Neuron (in vitro differentiated cells): ENCODE results near the gene TCF12.

Experiments
- H2AFZ ChIP-seq: one replicate; pipeline ENCODE4 v1.6.1; 2013; ENCODE audit warnings: low read depth, mild to moderate bottlenecking, inconsistent platforms, low read length, moderate library complexity
- H3K27me3 ChIP-seq: one replicate; pipeline ENCODE4 v1.6.1; 2013; ENCODE audit warnings: low read length; ENCODE audit not compliant: insufficient read depth
- H3K36me3 ChIP-seq: one replicate; pipeline ENCODE4 v1.6.1; 2013; ENCODE audit warnings: low read length; ENCODE audit not compliant: insufficient read depth
- H3K4me1 ChIP-seq: one replicate; pipeline ENCODE4 v1.6.1; 2013; ENCODE audit warnings: low read length; ENCODE audit not compliant: insufficient read depth
- H3K4me3 ChIP-seq: 2 replicates; pipeline ENCODE4 v1.5.1; 2013; ENCODE audit warnings: mild to moderate bottlenecking, low read length, moderate library complexity
- H3K9me3 ChIP-seq: one replicate; pipeline ENCODE4 v1.6.1; 2013; ENCODE audit warnings: low read length

TCF12 gene

GRCh38 chr15:57217778-57218598, 299.5 kb downstream of the TCF12 start:
- Histone ChIP-seq H3K4me3 (peak overlapping the region; percentile 96), H3K27me3 (no peaks in the 10 kb centered on the region), H2AFZ (no peak overlapping the region), H3K9me3 (no peaks in the 10 kb centered on the region), H3K4me1 (peaks cover 71% of the 10 kb centered on the region), H3K36me3 (no peaks in the 10 kb centered on the region)

- H3K4me3 ChIP-seq, result peak overlapping the region; percentile 96
- H3K36me3 ChIP-seq, result no peaks in the 10 kb centered on the region
Observed at GRCh38 chr15:57218826-57219576, 300.6 kb downstream of the TCF12 start.

DNA sequence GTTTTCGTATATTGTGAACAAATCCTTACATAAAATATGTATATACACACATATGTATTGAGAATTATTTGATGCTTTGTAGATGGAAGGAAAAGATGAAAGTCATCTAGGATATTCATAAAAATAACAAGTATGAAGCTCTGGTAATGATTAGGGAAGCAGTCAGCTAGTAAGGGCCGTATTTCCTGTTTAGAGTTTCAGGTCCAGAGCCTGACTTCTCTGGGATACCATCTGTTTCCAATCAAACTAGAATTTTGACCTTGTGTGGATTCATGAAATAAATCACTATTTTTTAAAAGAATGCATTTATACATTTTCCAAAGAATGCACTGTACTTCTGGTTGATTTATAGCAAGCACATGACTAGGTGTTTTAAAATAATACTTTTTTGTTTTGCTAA, 301.8 kb downstream of the TCF12 start:
- no peaks in the 10 kb centered on the region for H3K27me3 ChIP-seq
- H2AFZ ChIP-seq, result no peak overlapping the region
- no peaks in the 10 kb centered on the region for H3K36me3 ChIP-seq
- H3K4me1 ChIP-seq, result peaks cover 63% of the 10 kb centered on the region
- H3K9me3 ChIP-seq, result no peaks in the 10 kb centered on the region
- H3K4me3 ChIP-seq, result peak overlapping the region; percentile 96

More at GRCh38 chr15:57218826-57219576, 300.6 kb downstream of the TCF12 start:
- Histone ChIP-seq H3K27me3 (no peaks in the 10 kb centered on the region), H3K9me3 (no peaks in the 10 kb centered on the region), H3K4me1 (peaks cover 69% of the 10 kb centered on the region), H2AFZ (no peak overlapping the region)

- H3K4me3 ChIP-seq, result peak overlapping the region; percentile 96
- H3K9me3 ChIP-seq, result no peaks in the 10 kb centered on the region
- H3K4me1 ChIP-seq, result peaks cover 54% of the 10 kb centered on the region
- H2AFZ ChIP-seq, result no peak overlapping the region
- no peaks in the 10 kb centered on the region for H3K27me3 ChIP-seq
- no peaks in the 10 kb centered on the region for H3K36me3 ChIP-seq
Observed at GRCh38 chr15:57221134-57221533, 302.7 kb downstream of the TCF12 start.

- Histone ChIP-seq H3K4me3 (peak overlapping the region; percentile 96), H3K36me3 (no peaks in the 10 kb centered on the region), H3K4me1 (peaks cover 53% of the 10 kb centered on the region)
Observed at GRCh38 chr15:57223345-57223744, 304.9 kb downstream of the TCF12 start.

GRCh38 chr15:57223887-57224286, 305.4 kb downstream of the TCF12 start:
- no peaks in the 10 kb centered on the region for H3K27me3 ChIP-seq
- peaks cover 53% of the 10 kb centered on the region for H3K4me1 ChIP-seq
- no peak overlapping the region for H3K4me3 ChIP-seq
- no peak overlapping the region for H2AFZ ChIP-seq
- no peaks in the 10 kb centered on the region for H3K9me3 ChIP-seq
- no peaks in the 10 kb centered on the region for H3K36me3 ChIP-seq

More at GRCh38 chr15:57223345-57223744, 304.9 kb downstream of the TCF12 start:
- no peaks in the 10 kb centered on the region for H3K9me3 ChIP-seq
- H2AFZ ChIP-seq, result no peak overlapping the region
- no peaks in the 10 kb centered on the region for H3K27me3 ChIP-seq

DNA sequence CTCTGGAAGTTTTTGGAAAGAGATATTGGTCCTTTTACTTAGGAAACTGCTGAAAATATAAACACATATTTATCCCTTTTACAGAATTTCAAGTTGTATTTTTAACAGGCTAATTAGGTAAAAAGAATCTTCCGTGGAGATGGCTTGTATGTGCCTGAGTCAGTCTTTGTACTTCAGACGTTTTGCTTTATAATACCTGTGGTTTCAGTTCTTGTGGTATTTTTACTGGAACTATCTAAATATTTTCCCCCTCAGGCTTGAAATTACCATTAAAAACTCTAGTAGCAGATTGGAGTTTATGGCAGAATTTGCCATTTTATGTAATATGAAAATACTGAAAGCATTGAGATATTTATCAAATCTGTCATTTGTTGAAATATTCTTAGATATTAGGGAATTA, 306.2 kb downstream of the TCF12 start:
- no peak overlapping the region for H3K4me3 ChIP-seq

GRCh38 chr15:57227166-57227565, 308.7 kb downstream of the TCF12 start:
- Histone ChIP-seq H3K27me3 (no peaks in the 10 kb centered on the region), H3K4me1 (peaks cover 52% of the 10 kb centered on the region), H2AFZ (no peak overlapping the region), H3K4me3 (no peak overlapping the region), H3K9me3 (no peaks in the 10 kb centered on the region), H3K36me3 (peaks cover 2% of the 10 kb centered on the region)

More for the DNA sequence above, 306.2 kb downstream of the TCF12 start:
- H3K9me3 ChIP-seq, result no peaks in the 10 kb centered on the region
- no peak overlapping the region for H2AFZ ChIP-seq
- no peaks in the 10 kb centered on the region for H3K27me3 ChIP-seq
- H3K36me3 ChIP-seq, result no peaks in the 10 kb centered on the region
- peaks cover 56% of the 10 kb centered on the region for H3K4me1 ChIP-seq

GRCh38 chr15:57227899-57228298, 309.5 kb downstream of the TCF12 start:
- Histone ChIP-seq H2AFZ (no peak overlapping the region), H3K36me3 (peaks cover 8% of the 10 kb centered on the region), H3K4me3 (no peak overlapping the region), H3K27me3 (no peaks in the 10 kb centered on the region), H3K4me1 (peaks cover 47% of the 10 kb centered on the region), H3K9me3 (no peaks in the 10 kb centered on the region)

- no peak overlapping the region for H3K4me3 ChIP-seq
- H3K9me3 ChIP-seq, result no peaks in the 10 kb centered on the region
- peaks cover 13% of the 10 kb centered on the region for H3K36me3 ChIP-seq
- H2AFZ ChIP-seq, result no peak overlapping the region
- no peaks in the 10 kb centered on the region for H3K27me3 ChIP-seq
- H3K4me1 ChIP-seq, result peaks cover 42% of the 10 kb centered on the region
Observed at GRCh38 chr15:57228395-57228794, 310.0 kb downstream of the TCF12 start.

DNA sequence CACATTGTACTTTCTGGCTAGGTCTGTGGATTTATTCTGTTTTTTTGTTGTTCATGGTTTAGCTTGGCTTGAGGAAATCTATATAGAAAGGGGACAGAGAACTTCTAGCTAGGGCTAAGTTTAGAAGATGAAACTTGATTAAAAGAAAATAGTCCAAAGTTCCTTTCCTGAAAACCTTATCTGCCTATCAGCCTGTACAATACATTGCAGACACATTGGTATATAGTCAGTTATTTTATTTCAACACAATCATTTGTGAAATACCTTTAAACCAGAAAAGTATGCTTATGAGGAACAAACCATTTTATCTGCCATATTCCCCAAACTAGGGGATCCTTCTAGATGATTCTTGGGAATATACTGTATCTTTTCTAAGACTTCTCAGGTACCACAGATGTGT, 310.6 kb downstream of the TCF12 start:
- H3K36me3 ChIP-seq, result peaks cover 19% of the 10 kb centered on the region
- H3K4me1 ChIP-seq, result peaks cover 37% of the 10 kb centered on the region
- no peaks in the 10 kb centered on the region for H3K27me3 ChIP-seq
- no peak overlapping the region for H3K4me3 ChIP-seq
- H3K9me3 ChIP-seq, result no peaks in the 10 kb centered on the region
- H2AFZ ChIP-seq, result no peak overlapping the region

DNA sequence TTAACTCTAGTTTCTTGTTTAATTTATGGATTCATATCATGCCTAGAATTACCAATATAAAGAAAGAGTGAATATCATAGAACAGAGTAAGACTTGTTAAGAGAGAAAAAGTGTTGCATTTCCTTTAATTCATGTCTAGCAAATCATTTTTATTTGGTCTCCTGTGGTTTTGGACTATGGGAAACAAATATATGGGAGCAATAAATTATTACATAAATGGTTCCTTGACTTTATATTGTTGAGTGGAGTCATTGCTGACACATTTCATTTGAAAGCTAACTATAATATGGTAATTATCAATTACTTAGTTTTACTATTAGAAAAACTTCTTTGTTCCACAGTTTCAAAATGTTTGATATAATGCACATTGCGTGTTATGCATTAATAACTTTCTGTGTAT, 313.1 kb downstream of the TCF12 start:
- peaks cover 53% of the 10 kb centered on the region for H3K4me1 ChIP-seq
- H3K9me3 ChIP-seq, result no peaks in the 10 kb centered on the region
- H3K4me3 ChIP-seq, result no peak overlapping the region
- peaks cover 33% of the 10 kb centered on the region for H3K36me3 ChIP-seq
- H2AFZ ChIP-seq, result no peak overlapping the region
- no peaks in the 10 kb centered on the region for H3K27me3 ChIP-seq

GRCh38 chr15:57234156-57234555, 315.7 kb downstream of the TCF12 start:
- no peaks in the 10 kb centered on the region for H3K27me3 ChIP-seq
- no peaks in the 10 kb centered on the region for H3K9me3 ChIP-seq
- H2AFZ ChIP-seq, result no peak overlapping the region
- peaks cover 42% of the 10 kb centered on the region for H3K36me3 ChIP-seq
- peaks cover 49% of the 10 kb centered on the region for H3K4me1 ChIP-seq
- no peak overlapping the region for H3K4me3 ChIP-seq
